ENCODE data around the gene DNAH17. TPM values are rescaled to one million over a fixed set of nuclear protein-coding genes. Genes with fewer than 3 reads are reported as not detected.

DNAH17 gene
- total and polyA plus RNA-seq, 2 donors (not counting 3 experiments of a cell fraction or from before 2014, with no cell fraction given) = not detected

- Histone ChIP-seq H3K79me2 (ENCODE audit: control insufficient read depth, insufficient read depth, low read length) (no peaks in the 10 kb centered on the region), H3K4me1 (ENCODE audit: control insufficient read depth, extremely low read depth, insufficient read depth, low read length) (no peaks in the 10 kb centered on the region), H3K36me3 (ENCODE audit: control insufficient read depth in 2 of 2, extremely low read depth in 1 of 2, insufficient read depth in 2 of 2, low read length in 2 of 2) (no peaks in the 10 kb centered on the region), H3K9me1 (replicated peaks; ENCODE audit: control insufficient read depth, extremely low read depth, insufficient read depth, low read length) (no peaks in the 10 kb centered on the region), H3K9ac (replicated peaks; ENCODE audit: extremely low read depth, insufficient read depth, low read length) (no peak overlapping the region), H3K27ac (ENCODE audit: insufficient read depth, low read depth, low read length) (no peak overlapping the region), H3K4me2 (ENCODE audit: insufficient read depth, low read length) (no peak overlapping the region), H2AFZ (ENCODE audit: low read depth, low read length) (no peak overlapping the region), H3K27me3 (ENCODE audit: control insufficient read depth in 2 of 2, insufficient read depth in 2 of 2, low read length in 2 of 2) (no peaks in the 10 kb centered on the region), H3K9me3 (replicated peaks; ENCODE audit: control insufficient read depth, insufficient read depth, low read length) (no peaks in the 10 kb centered on the region), H3K4me3 (replicated peaks in 1 of 3; ENCODE audit: insufficient read depth in 1 of 3, low read depth in 1 of 3, low read length in 3 of 3) (no peak overlapping the region), H4K20me1 (replicated peaks; ENCODE audit: control insufficient read depth, extremely low read depth, insufficient read depth, low read length) (no peaks in the 10 kb centered on the region)
- ChIA-PET POLR2A (no interaction called here), CTCF (interaction anchor here (0.6 kb wide), 1 partner anchor 31 kb away, joined by 3 read pairs; no protein-coding TSS in a partner anchor)
- dilution Hi-C loops (cut with MboI; ENCODE audit: extremely low pct_ligation_motif_present, low sequenced_read_pairs) = no loop called here
- BruUV-seq (replicated peaks) = no TSS peak
- intact Hi-C loops (cut with micrococcal nuclease) = no loop called here
- TF ChIP-seq, protein P1, sequence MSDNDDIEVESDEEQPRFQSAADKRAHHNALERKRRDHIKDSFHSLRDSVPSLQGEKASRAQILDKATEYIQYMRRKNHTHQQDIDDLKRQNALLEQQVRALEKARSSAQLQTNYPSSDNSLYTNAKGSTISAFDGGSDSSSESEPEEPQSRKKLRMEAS (IDR thresholded peaks at IDR 0.05; ENCODE audit: insufficient read depth, insufficient read length) = no peak
- no peak for FAIRE-seq
- DNase-seq (ENCODE audit: low read depth, low spot score) = no peak
These were observed 28.5 kb downstream of the DNAH17 start for GRCh38 chr17:78548725-78549124.

DNA sequence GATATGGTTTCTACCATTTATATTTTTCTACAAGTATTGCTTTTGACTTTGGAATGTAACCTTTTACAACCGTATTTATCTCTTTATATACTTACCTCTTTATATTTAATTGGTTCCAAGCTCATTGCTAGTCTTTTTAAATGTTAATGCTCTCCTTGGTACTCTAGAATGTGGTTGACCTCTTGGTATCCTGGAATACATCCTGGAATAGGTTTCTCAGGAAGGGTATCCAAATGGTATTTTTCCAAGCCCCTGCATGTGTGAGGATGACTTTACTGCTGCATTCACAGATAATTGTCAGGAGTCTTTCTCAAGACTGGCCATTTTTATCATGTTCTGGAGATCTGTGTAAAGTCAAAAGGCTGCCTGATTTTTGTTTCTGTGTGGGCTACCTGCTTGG, 30.2 kb downstream of the DNAH17 start:
- Histone ChIP-seq H3K79me2 (ENCODE audit: control insufficient read depth, insufficient read depth, low read length) (no peaks in the 10 kb centered on the region), H3K27ac (ENCODE audit: insufficient read depth, low read depth, low read length) (no peak overlapping the region), H2AFZ (ENCODE audit: low read depth, low read length) (no peak overlapping the region), H3K4me2 (ENCODE audit: insufficient read depth, low read length) (no peak overlapping the region), H3K9me1 (replicated peaks; ENCODE audit: control insufficient read depth, extremely low read depth, insufficient read depth, low read length) (no peaks in the 10 kb centered on the region), H3K36me3 (ENCODE audit: control insufficient read depth in 2 of 2, extremely low read depth in 1 of 2, insufficient read depth in 2 of 2, low read length in 2 of 2) (no peaks in the 10 kb centered on the region), H3K27me3 (ENCODE audit: control insufficient read depth in 2 of 2, insufficient read depth in 2 of 2, low read length in 2 of 2) (no peaks in the 10 kb centered on the region), H3K9me3 (replicated peaks; ENCODE audit: control insufficient read depth, insufficient read depth, low read length) (no peaks in the 10 kb centered on the region), H3K4me3 (replicated peaks in 1 of 3; ENCODE audit: insufficient read depth in 1 of 3, low read depth in 1 of 3, low read length in 3 of 3) (no peak overlapping the region), H3K9ac (replicated peaks; ENCODE audit: extremely low read depth, insufficient read depth, low read length) (no peak overlapping the region), H3K4me1 (ENCODE audit: control insufficient read depth, extremely low read depth, insufficient read depth, low read length) (no peaks in the 10 kb centered on the region), H4K20me1 (replicated peaks; ENCODE audit: control insufficient read depth, extremely low read depth, insufficient read depth, low read length) (no peaks in the 10 kb centered on the region)
- POLR2A ChIA-PET = no interaction called here
- CTCF ChIA-PET = no interaction called here
- no TSS peak for BruUV-seq (replicated peaks)
- intact Hi-C loops (cut with micrococcal nuclease) = no loop called here
- dilution Hi-C loops (cut with MboI; ENCODE audit: extremely low pct_ligation_motif_present, low sequenced_read_pairs) = no loop called here
- FAIRE-seq = no peak
- TF ChIP-seq EZH2 (IDR thresholded peaks at IDR 0.05; ENCODE audit: borderline replicate concordance, low read depth, low read length, severe bottlenecking) = no peak
- TF ChIP-seq POLR2A (IDR thresholded peaks at IDR 0.05; ENCODE audit: low read depth, low read length) = no peak
- DNase-seq (ENCODE audit: low read depth, low spot score) = no peak

All from endothelial cell of umbilical vein (primary cell).